ENCODE measurements around the gene GSTM4. TPM values are rescaled to one million over a fixed set of nuclear protein-coding genes. Genes with fewer than 3 reads are reported as not detected.

Gene GSTM4
- total RNA-seq, 3 donors from 2014 or later (not counting 1 experiment from before 2014, with no cell fraction given): 20.5 to 48.8 (median 47.1) TPM

DNA sequence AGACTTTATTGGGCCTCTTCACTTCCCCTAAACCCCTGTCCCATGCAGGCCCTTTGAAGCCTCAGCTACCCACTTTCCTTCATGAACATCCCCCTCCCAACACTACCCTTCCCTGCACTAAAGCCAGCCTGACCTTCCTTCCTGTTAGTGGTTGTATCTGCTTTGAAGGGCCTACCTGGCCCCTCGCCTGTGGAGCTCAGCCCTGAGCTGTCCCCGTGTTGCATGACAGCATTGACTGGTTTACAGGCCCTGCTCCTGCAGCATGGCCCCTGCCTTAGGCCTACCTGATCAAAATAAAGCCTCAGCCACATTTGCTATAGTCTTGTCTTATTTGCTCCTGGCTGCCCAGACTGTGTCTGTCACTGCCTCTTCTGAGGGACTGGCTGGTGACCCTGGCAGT is 5.5 kb downstream of the GSTM4 start:
- Histone ChIP-seq H3K27me3 (ENCODE audit: control insufficient read depth, insufficient read depth, low read length) (no peaks in the 10 kb centered on the region), H3K9me3 (ENCODE audit: control insufficient read depth, insufficient read depth, low read length) (no peaks in the 10 kb centered on the region), H3K4me1 (ENCODE audit: control insufficient read depth, insufficient read depth, low read length) (peaks cover 11% of the 10 kb centered on the region), H3K36me3 (ENCODE audit: control insufficient read depth, insufficient read depth, low read length) (peaks cover 13% of the 10 kb centered on the region), H3K27ac (ENCODE audit: low read length) (no peak overlapping the region), H3K4me3 (ENCODE audit: low read length) (no peak overlapping the region)
- Mint-ChIP-seq H3K9me3 (no peaks in the 10 kb centered on the region), H3K4me3 (no peak overlapping the region), H3K4me1 (peaks cover 0 to 9% of the 10 kb centered on the region in 2 donors), H3K27me3 (ENCODE audit: low read depth in 2 of 2) (no peaks in the 10 kb centered on the region), H3K36me3 (no peaks in the 10 kb centered on the region), H3K27ac (no peak overlapping the region)
- TF ChIP-seq, protein P1, sequence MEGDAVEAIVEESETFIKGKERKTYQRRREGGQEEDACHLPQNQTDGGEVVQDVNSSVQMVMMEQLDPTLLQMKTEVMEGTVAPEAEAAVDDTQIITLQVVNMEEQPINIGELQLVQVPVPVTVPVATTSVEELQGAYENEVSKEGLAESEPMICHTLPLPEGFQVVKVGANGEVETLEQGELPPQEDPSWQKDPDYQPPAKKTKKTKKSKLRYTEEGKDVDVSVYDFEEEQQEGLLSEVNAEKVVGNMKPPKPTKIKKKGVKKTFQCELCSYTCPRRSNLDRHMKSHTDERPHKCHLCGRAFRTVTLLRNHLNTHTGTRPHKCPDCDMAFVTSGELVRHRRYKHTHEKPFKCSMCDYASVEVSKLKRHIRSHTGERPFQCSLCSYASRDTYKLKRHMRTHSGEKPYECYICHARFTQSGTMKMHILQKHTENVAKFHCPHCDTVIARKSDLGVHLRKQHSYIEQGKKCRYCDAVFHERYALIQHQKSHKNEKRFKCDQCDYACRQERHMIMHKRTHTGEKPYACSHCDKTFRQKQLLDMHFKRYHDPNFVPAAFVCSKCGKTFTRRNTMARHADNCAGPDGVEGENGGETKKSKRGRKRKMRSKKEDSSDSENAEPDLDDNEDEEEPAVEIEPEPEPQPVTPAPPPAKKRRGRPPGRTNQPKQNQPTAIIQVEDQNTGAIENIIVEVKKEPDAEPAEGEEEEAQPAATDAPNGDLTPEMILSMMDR (IDR thresholded peaks at IDR 0.05): no peak
- WGBS (ENCODE audit: insufficient coverage): 42% methylated on average over 2 of the region's 2 CpGs
- ATAC-seq (no peak), DNase-seq (peak in 1 of 2 donors; percentile 0)
- intact Hi-C loops (cut with micrococcal nuclease): no loop called here

DNA sequence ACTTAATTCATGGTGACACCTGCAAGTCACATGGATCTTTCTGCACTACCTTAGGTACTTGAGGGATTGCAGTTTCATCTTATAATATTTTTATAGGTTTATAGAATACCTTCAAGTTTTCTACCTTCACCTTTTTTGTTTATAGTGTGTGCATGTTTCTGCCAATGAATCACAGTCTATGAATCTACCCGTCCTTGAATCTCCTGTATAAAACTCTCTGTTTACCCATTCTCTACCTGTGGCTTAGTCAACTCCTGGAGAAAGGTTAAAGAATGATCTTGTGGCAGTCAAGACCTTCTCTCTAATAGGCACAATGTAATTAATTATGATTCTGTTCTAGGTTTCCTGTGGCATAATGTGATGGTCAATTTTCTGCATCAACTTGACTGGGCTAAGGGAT is 8.8 kb downstream of the GSTM4 start:
- intact Hi-C loops (cut with micrococcal nuclease): no loop called here
- H3K27me3 ChIP-seq (ENCODE audit: control insufficient read depth, insufficient read depth, low read length): no peaks in the 10 kb centered on the region
- no CpG with 5 or more reads among the region's 1 CpG for WGBS (ENCODE audit: insufficient coverage)
- H3K27ac ChIP-seq (ENCODE audit: low read length): no peak overlapping the region
- no peak overlapping the region for H3K4me3 Mint-ChIP-seq
- H3K4me1 ChIP-seq (ENCODE audit: control insufficient read depth, insufficient read depth, low read length): peaks cover 17% of the 10 kb centered on the region
- peaks cover 9% of the 10 kb centered on the region for H3K36me3 ChIP-seq (ENCODE audit: control insufficient read depth, insufficient read depth, low read length)
- TF ChIP-seq, protein P1 (IDR thresholded peaks at IDR 0.05): no peak
- no peak overlapping the region for H3K27ac Mint-ChIP-seq
- H3K4me3 ChIP-seq (ENCODE audit: low read length): no peak overlapping the region
- H3K36me3 Mint-ChIP-seq: no peaks in the 10 kb centered on the region
- H3K4me1 Mint-ChIP-seq: peaks cover 6 to 13% of the 10 kb centered on the region in 2 donors
- no peak for ATAC-seq
- peak in 1 of 2 donors; percentile 0 for DNase-seq
- no peaks in the 10 kb centered on the region for H3K27me3 Mint-ChIP-seq (ENCODE audit: low read depth in 2 of 2)
- H3K9me3 ChIP-seq (ENCODE audit: control insufficient read depth, insufficient read depth, low read length): no peaks in the 10 kb centered on the region
- no peaks in the 10 kb centered on the region for H3K9me3 Mint-ChIP-seq

DNA sequence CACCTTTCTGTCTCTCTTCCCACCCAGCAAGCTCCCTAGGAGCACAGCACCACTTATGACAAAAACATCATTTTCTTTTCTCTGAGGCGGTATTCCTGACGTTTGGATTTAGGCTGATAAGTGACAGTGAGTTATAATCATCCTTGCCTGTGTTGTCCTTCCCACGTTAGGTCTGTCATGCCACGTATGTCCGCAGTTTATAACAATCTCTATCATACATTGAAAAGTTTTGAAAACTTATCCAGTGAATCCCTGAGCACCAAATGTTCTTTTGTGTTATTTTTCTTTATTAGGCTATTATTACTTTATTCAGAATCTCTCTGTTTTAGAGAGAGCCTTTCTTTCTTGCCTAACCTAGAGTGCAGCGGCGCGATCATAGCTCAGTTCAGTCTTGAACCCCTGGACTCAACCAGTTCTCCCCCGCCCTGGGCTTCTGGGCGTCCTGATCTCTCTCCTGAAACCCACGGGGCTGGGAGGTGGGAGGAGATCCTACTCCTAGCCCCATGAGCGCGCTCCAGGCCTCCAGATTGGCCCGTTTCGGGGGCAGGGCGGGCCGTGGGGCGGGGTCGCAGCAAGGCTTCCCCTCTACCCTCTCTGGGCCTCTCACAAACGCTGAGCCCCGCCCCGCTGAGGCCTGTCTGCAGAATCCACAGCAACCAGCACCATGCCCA is 11.7 kb downstream of the GSTM4 start, which contains the start of gene GSTM2:
Gene GSTM2 (plus strand): TSS at position 606 of the 671 bp plus-strand sequence. CDS start 59 bp downstream, at position 665.
- H3K4me3 ChIP-seq (ENCODE audit: low read length): peak within 1 kb of the TSS; percentile 9
- ATAC-seq: peak; percentile 85 to 95 (median 93)
- WGBS (ENCODE audit: insufficient coverage): 22% methylated on average over 22 of the region's 22 CpGs
- Mint-ChIP-seq H3K36me3 (no peaks in the 10 kb centered on the region), H3K27ac (peak within 1 kb of the TSS in 1 of 2 donors; percentile 27), H3K9me3 (no peaks in the 10 kb centered on the region), H3K27me3 (ENCODE audit: low read depth in 2 of 2) (no peaks in the 10 kb centered on the region), H3K4me3 (peak within 1 kb of the TSS; percentile 71), H3K4me1 (peaks cover 10 to 25% of the 10 kb centered on the region in 2 donors)
- peak; percentile 36 to 82 for DNase-seq
- no peak within 1 kb of the TSS for H3K27ac ChIP-seq (ENCODE audit: low read length)
- TF ChIP-seq, protein P1 (IDR thresholded peaks at IDR 0.05): no peak
- H3K36me3 ChIP-seq (ENCODE audit: control insufficient read depth, insufficient read depth, low read length): no peaks in the 10 kb centered on the region
- H3K9me3 ChIP-seq (ENCODE audit: control insufficient read depth, insufficient read depth, low read length): no peaks in the 10 kb centered on the region
- peaks cover 26% of the 10 kb centered on the region for H3K4me1 ChIP-seq (ENCODE audit: control insufficient read depth, insufficient read depth, low read length)
- intact Hi-C loops (cut with micrococcal nuclease): no loop called here
- H3K27me3 ChIP-seq (ENCODE audit: control insufficient read depth, insufficient read depth, low read length): no peaks in the 10 kb centered on the region
